Bone marrow (tissue), 2 donors: ENCODE data around the gene FKBP5.
"Not testable (repeated sequence)": the region's sequence is repeated elsewhere in the genome, so short reads cannot be mapped to it uniquely, and the experiment has no call there.

Experiments
- DNase-seq, 2 donors: peaks; one replicate each; lab custom pipeline; 2025; lab: John Stamatoyannopoulos, UW

FKBP5 gene

DNA sequence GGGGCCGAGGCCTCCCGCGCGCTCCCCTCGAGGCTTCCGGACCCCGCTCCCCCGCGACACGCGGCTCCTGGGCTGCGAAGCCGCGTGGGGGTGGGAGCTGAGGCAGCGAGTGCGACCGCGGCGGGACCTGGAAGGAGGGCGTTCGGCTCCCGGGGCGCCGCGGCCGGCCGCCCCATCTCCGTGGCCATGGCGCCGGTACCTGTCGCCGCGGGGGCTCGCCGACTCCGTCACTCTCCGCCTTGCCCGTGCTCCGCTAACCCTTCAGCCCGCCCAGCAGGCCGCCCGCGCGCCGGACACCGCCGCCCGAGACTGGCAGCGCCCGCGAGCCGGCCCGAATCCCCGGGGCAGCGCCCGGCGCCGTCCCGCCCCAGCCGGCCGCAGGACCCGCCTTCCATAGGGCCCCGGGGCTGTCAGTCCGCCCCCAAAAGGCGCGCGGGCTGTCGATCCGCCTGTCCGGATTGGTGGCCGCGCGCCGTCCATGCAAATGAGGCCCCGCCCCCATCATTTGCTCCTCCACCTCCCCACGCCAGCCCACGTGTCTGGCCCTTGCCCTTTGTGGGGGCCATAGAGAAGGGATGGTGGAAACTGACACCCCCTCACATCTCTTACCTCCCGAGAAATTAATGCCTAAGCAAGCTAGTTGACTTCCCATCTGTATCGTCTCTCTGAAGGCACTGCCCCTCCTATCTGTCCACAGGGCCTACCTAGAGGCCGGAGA is at the start of gene FKBP5:
Gene FKBP5, minus strand, starts transcription at position 311 of the 718 bp plus-strand sequence. CDS start 46,091 bp downstream, outside the sequence.
- DNase-seq = peak; percentile 52 to 73

DNA sequence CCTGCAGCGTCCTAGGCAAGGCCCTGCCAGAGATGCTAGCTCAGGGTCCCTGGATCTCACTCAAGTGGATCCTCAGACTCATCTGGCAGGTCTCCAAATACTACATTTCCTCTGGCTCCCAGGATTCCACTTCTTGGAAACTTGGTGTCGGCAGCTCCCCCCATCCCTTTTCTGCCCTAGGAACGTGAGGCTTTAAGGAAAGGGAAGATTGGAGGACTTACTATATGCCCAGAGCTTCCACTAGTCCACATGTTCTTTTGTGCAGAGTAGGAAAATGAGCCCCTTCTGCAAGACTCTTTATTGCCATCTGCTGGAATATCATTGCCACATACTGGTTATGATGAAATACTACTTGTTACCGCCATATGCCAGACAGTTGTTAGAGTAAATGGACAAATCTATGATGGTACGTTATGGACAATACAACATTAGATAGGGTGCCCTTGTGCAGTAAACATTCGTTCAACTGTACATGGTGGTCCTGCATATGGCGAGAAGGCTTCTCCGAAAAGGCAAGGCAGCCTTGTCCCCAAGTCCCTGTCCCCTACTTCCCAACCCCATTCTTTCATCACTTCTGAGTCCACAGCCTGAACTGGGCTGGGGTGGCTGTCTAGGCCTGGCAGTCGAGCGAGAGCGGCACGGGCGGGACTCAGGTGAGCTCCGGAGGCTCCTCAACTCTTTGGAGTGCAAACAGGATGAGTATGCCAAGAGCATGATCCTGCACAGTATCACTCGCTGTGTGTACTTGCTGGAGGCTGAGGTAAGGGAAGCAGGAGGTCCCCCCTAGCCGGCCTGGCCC is 48.9 kb upstream of the FKBP5 start:
- peak in 1 of 2 donors; percentile 82 for DNase-seq

DNA sequence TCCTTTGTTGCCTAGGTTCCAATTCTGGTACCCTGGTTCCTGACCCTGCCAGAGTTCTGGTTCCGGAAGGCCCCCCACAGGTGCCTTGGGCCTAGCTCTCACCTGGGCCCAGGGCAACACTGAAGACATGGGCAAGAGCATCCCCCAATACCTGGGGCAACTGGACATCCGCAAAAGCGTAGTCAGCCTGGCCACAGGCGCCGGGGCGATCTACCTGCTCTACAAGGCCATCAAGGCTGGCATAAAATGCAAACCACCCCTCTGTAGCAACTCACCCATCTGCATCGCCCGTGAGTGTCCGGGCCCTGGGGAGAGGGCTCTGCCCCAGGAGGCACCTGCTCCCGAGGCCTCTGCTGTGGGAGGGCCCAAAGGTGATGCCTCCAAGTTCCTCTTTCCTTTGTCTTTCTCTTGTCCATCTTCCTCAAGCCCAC is 48.3 kb upstream of the FKBP5 start, which contains the start of gene ARMC12:
Gene ARMC12, plus strand, starts transcription at position 51 of the 431 bp plus-strand sequence. Its CDS starts 77 bp downstream, at position 128.
- no peak for DNase-seq

DNA sequence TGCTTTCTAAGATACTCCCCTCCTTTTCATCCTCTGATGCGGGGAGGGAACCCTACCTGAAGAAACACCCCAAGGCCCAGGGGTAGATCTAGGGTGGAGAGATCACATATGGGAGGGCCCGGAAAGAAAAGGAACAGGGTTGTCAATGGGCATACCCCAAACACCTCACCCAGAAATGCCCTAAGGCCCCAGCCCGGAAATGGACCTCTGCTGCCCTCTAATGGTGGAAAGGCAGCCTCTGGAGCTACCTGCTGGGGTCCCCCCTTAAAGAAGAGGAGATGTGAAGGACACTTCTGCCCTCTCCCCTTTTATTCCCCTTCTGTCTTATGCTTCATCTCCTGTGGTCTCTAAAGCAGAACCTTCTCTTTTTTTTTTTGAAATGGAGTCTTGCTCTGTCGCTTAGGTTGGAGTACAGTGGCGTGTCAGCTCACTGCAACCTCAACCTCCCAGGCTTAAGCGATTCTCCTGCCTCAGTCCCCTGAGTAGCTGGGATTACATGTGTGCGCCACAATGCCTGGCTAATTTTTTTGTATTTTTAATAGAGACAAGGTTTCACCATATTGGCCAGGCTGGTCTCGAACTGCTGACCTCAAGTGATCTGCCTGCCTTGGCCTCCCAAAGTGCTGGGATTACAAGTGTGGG is 47.7 kb upstream of the FKBP5 start:
- DNase-seq = peak; percentile 35 to 64

DNA sequence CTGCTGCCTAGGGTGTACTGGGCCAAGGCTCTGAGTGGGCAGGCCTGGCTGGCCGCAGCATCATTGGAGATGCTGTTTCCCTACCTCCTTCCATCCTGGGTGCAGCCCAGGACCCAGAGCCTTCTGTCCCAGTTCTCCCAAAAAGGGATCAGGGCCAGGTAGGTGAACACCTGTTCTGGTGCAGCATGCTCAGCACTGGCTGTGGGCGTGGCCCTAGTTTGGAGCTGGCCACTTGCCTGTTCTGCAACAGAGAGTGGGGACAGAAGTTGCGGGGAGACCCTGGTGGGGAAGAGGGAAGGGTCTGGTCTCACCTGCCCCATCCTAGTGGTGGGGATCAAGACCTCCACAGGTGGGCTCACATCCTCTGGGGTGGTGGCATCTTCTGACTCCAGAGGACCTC is 46.7 kb upstream of the FKBP5 start:
- no peak for DNase-seq

DNA sequence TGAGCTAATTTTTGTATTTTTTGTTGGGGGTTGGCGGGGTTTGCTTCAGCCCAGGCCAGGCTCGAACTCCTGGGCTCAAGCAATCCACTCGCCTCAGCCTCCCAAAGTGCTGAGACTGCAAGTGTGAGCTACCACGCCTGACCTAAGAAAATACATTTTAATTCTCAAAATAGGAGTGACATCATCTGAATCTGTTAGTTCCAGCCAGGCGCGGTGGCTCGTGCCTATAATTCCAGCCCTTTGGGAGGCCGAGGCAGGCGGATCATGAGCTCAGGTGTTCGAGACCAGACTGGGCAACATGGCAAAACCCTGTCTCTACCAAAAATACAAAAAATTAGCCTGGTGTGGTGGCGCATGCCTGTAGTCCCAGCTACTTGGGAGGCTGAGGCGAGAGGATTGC is 45.6 kb upstream of the FKBP5 start:
- DNase-seq = not testable (repeated sequence)

DNA sequence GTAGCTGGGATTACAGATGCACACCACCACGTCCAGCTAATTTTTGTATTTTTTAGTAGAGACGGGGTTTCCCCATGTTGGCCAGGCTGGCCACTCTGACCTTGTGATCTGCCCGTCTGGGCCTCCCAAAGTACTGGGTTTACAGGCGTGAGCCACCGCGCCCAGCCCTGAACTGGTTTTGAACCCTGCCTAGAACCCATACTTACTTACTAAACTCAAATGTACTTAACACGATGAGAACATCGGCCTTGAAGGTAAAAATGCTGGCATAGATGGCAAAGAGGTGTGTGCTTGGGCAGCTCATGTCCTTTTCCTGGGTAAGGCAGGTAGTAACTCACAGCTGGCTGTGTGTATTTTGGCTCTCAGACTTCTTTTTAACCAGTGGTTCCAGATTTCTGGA is 44.9 kb upstream of the FKBP5 start:
- DNase-seq = no peak

DNA sequence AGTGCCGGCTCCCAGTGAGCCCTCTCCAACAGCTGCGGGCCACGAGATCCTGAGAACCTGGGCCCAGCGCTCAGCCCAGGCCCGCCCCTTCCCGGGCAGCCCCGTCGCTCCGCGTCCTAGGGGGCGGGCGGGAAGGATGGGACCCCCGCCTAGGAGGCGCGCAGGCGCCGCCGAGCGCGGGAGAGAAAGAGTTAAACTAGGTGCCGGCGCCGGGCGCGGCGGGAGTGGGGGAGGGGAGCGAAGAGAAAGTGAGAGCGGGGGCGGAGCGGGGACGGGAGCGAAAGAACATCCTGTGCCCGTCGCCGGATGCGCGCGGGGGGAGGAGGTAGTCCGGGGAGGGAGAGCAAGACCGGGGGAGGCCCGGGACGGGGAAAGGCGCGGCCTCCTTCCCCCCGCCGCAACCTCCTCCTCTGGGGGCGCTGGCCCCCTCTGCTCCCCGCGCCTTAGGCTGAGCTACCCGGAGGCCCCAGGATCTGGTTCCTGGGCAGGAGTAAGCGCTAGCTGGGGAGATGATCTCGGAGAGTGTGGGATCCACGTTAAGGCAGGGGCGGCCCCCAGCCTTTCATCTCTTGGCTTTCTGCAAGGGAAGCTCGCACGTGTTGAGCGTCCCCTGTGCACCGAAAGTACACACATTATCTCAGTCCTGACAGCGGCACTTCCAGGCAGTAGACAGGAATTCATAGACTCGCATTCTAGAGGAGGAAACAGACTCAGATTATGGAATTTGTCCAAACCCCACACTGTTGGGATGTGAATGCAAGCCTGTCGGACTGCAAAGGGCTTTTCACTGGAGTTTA is 43.2 kb upstream of the FKBP5 start:
- DNase-seq = peak; percentile 80 to 81

DNA sequence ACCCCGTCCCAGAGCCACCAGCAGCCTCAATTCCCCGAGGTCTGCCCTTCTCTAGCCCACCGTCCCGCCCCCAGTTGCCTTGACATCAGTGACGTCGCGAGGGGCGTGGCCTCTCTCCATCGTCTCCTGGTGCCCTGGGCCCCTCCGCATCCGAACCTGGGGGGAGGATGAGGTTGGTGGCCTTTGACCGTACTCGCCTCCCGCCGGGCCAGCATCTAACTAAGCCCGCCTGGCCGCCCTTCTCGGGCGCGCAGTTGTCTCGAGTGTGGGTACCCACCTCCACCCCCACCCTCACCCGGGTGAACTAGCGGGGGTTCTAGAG is 42.7 kb upstream of the FKBP5 start:
- DNase-seq = peak; percentile 46 to 87

DNA sequence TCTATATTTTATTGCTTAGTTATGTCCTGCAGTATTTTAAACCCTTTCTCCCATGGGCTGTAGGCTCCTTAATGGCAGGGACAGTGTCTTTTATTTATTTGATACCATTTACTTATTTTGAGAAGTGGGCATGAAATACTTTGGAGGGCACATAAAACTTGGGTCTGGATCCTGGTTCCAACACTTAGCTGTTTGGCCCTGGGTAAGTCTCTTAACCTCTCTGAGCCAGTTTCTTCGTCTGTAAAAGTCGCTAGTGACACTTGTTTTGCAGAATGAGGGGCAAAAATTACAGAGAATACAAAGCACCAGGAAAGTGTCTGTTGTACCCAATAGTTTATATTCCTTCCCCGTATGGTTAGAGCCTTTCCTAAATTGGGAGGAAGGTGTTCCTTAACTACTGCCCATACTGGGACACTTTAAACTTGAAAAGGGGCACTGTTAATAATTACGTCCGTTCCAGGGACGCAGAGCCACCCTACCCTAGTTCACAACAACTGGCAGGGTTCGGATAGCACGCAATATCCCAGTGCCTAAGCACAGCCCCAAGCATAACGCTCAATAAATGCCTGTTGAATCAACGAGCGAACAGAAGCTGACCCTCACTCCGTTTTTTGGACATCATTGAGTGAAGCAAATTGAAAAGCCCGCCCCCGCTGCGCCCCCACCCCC is 42.2 kb upstream of the FKBP5 start:
- no peak for DNase-seq

DNA sequence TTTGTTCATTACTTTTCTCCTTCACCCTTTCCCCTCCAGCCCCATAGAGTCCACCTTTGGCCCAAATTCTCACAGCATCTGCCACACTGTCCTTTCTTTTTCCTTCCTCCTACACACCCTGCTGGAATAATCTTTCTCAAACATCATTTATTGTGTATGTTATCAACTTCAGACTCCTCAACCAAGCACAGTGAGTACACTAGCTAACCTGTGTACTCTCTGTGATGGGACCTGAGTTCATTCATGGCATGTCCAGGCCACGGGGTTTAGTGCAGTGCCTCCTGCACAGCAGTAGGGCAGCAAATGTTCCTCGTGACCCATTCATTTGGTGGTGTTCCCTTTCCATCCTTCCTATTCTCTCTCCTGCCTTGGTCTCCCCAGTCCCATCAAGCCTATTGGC is 41.0 kb upstream of the FKBP5 start:
- no peak for DNase-seq

DNA sequence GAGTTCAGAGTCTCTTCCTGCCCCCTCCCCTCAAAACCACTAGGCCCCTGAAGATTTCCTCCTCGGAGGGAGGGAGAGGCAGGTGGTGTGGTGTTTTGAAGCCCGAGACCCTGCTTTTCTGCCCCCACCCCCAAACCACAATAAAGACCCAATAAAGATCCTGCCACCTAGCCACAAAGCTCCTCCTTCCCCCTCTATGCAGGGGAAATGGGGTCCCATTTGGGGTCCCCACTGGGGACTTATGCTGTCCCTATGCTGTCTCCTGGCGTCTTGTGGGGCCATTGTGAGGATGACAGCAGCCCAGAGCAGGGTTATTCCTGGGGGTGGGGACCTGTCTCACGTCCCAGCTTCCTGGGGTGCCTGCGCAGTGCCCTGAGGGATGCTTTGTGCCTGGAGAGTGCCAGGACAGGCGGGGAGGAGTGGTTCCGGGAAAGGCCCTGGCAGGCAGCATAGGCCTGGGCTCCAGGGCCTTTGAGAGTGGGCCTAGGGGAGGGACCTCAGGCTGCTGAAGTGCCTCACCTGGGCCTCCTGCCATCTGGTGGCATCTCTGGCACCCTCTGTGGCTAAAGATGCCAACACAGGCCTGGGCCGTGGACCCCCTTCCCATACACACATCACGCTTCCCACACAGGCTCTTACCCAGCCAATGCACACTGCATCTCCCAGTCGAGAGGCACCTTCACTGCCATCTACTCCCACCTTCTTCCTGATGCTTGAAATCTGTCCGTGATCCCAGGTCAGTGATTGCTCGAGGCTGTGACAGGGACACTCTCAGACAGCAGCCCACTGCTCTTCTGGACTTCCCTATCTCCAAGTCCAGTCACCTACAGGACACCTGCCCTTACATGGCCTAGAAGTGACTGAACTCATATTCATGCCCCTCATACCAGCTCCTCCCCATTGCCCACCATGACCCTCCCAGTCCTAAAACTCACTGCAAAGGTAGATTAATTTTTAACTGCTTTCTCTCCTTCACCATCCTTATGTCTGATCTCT is 40.3 kb upstream of the FKBP5 start:
- no peak for DNase-seq

DNA sequence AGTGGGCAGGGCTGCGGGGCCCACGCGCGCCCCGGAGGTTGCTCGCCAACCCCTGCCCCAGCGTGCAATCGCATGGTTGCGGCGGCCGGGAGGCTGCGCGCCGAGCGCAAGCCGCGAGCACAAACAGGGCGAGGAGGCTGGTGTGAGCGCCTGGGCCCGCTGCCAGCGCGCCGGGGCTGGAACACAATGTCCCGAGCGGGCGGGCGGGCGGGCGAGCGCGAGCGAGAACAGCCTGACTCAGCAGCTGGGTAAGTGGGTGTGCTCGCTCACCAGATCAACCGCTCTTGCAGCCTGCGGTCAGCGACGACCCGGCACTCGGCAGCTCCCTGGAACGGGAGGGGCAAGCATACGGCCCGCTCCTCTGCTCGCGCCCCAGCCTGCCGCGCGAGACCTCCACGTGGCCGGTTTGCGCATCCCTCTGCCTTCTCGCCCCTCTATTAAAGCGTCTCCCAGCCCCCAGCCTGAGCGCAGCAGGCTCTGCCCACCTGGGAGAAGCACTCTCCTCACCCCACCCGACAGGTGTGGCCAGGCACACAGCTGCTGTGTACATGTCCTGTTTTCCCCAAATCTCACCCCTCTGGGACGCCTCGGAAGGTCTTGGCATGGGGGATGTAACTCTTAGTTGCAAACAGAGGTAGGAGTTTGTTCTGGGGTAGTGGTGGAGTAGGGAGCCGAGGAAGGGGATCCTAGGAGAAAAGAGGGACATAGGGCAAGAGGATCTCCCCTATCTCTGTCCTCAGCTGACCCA is 39.4 kb upstream of the FKBP5 start:
- peak; percentile 67 to 93 for DNase-seq

DNA sequence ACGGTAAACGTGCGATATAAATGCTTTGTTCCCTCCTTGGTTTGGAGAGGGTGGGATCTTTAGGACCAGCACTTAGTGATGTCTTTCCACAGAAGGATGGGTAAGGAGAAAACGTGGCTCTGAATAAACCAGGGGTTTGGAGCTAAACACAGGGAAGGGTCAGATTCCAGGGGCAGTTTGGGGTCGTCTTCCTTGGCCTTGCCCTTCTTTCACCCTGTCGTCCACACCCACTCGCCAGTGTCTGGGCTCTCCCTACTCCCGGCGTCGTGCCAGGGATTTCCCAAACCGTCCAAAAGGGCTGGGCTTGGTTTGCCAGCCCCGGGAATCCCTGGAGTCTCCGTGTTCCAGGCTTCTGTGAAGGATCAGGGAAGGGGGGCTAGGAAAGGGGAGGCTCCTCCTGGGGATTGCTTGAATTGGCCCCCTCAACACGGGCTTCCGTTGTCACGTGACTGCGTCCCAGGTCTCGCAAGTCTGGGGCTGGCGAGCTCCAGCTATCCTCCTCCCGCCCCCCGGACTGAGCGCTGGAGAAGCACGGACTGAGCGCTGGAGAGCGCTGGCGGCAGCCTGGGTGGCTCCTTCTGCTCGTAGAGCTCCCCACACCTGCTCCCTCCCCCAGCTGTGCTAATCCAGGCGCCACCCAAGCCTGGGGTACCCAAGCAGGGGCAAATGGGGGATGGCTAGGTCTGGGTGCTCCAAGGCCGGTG is 38.7 kb upstream of the FKBP5 start:
- no peak for DNase-seq

DNA sequence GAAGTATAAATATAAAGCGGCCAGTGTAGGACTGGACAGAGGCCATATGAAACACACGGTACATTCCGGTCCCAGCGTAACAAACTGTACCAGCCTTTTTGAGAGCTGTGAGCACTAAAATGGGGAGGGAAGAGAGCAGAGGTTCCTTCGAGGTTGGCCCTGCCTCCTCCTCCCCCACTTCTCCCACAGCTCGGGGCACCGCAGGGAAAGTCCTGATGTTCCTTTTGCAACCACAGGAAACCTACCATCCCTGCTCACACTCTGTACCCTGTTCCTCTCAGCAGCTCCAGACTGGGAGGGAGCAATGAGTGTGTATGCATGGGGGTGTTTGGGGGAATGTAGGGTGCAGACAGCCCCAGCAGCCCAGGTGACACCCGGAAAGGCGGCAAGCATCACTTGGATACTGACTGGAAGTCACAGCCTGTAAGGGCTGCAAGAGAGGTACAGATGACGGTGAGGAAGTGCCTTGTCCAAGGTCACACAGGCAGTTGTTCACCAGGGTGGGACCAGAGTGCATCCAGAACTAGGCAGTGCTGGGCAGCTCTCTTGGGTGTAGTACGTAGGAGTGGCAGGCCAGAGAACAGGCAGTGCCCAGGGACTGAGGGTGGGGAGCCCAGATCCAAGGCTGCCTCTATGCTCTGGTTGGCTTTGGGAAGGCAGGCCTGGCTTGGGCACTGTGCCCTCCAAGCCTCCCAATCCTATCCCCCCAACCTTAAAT is 37.2 kb upstream of the FKBP5 start:
- DNase-seq = peak in 1 of 2 donors; percentile 50

DNA sequence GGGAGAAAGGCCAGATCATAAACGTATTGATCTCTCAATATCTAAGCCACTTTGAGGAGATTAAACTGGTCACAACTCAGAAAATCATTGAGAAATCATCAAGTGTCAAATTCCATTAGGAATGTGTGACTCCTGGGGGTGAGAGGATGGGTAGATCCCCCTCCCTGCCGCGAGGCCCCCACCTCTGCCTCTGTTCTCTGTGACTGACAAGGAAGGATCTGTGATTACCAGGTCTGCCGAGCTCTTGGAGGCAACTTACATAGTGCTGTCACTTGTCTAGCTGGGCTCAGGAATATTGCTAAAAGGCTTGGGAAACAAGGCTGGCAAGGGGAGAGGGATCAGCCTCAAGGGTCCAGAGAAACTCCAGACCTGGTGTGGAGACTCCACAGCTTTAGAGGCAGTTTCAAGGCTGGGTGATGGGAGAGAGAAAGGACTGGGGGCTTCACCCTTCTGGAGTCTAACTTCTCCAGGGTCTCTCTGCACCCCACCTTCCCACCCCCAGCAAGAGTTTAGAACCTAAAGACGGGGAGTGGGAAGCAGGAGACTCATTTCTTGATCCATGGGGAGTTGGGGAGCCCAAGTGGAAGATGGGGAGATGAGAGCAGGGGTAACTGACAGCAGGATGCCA is 36.5 kb upstream of the FKBP5 start:
- DNase-seq = no peak

DNA sequence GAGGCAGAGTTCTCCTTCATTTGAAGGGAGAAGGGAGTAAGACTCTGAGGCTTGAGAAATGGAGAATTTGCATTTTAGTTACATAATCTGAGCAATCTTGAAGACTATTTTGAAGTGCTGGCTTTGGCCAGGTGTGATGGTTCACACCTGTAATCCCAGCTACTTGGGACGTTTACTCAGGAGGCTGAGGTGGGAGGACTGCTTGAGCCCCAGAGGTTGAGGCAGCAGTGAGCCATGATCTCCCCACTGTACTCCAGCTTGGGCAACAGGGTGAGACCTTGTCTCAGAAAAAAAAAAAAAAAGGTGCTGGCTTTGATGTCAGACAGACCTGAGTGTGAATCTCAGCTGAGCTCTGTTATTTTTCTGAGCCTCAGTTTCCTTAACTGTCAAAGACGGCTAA is 35.8 kb upstream of the FKBP5 start:
- no peak for DNase-seq

DNA sequence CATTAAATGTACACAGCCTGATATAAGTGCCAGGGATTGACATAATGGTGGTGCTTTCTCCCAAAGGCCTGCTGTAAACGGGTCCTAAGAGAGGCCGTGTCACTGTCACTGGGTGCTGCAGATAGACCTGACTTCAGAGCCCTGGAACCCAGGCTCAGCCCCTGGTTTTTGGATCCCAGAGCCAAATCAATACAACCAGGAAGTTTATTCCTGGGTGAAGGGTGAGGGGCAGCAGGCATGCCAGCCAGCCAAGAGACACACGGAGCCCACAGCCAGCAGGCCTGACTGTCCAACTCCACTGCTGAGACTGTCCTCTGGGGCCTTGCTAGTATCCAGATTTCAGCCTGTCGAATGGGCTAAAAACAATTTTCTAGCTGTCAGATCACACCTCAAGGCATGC is 35.3 kb upstream of the FKBP5 start:
- no peak for DNase-seq
